PC-3 (cell line): ENCODE measurements around the gene C19orf12. TPM values are rescaled to one million over a fixed set of nuclear protein-coding genes. Genes with fewer than 3 reads are reported as not detected.

Experiments used
- ATAC-seq: fragments of 200-7000 bp; cut with Tn5 transposase; 2 replicates; pipeline ENCODE4 v1.9.1; 2020; ENCODE audit warnings: mild to moderate bottlenecking, moderate library complexity
- BruUV-seq: library from RNA; stranded (reverse); fragments of 400-500 nt; replicated peaks from 2 replicates; lab custom pipeline; 2021; lab: Mats Ljungman, UMichigan
- CTCF ChIA-PET: fragments of 300-600 bp; sonication (Branson Sonifier 250); formaldehyde crosslinking; loops from one replicate; lab custom pipeline; 2022; ENCODE audit warnings: antibody characterized with exemption; lab: Charles Lee
- POLR2A ChIA-PET: fragments of 300-600 bp; sonication (Branson Sonifier 250); formaldehyde crosslinking; loops from one replicate; lab custom pipeline; 2022; ENCODE audit warnings: antibody characterized with exemption; ENCODE audit not compliant: unreplicated experiment; lab: Charles Lee
- DNase-seq: peaks from one replicate; pipeline ENCODE4 v3.0.0-alpha.2; 2015
- H2AFZ ChIP-seq: fragments of 300-600 bp; sonication (generic); 2 replicates; pipeline ENCODE4 v1.6.0; 2016; ENCODE audit warnings: antibody characterized with exemption, low read length
- H3F3A ChIP-seq: fragments of 300-600 bp; sonication (generic); one replicate; pipeline ENCODE4 v1.6.0; 2017; ENCODE audit warnings: antibody characterized with exemption, low read length, control low read depth, mild to moderate bottlenecking; ENCODE audit not compliant: unreplicated experiment
- H3K27ac ChIP-seq: fragments of 300-600 bp; sonication (generic); 2 replicates; pipeline ENCODE4 v1.5.1; 2016; ENCODE audit warnings: mild to moderate bottlenecking, low read length
- H3K27me3 ChIP-seq: fragments of 300-600 bp; sonication (generic); 2 replicates; pipeline ENCODE4 v1.6.1; 2016; ENCODE audit warnings: low read length, mixed read lengths
- H3K36me3 ChIP-seq: fragments of 300-600 bp; sonication (generic); 2 replicates; pipeline ENCODE4 v1.6.1; 2016; ENCODE audit warnings: low read depth, mixed run types, low read length, mixed read lengths
- H3K4me1 ChIP-seq: fragments of 300-600 bp; sonication (generic); 2 replicates; pipeline ENCODE4 v1.5.1; 2016; ENCODE audit warnings: low read length; ENCODE audit not compliant: insufficient read depth
- H3K4me2 ChIP-seq: fragments of 300-600 bp; sonication (generic); 2 replicates; pipeline ENCODE4 v1.6.0; 2016; ENCODE audit warnings: low read length
- H3K4me3 ChIP-seq: fragments of 300-600 bp; sonication (generic); 2 replicates; pipeline ENCODE4 v1.5.1; 2016; ENCODE audit warnings: mild to moderate bottlenecking, low read length, mixed read lengths
- H3K79me2 ChIP-seq: fragments of 300-600 bp; sonication (generic); 2 replicates; pipeline ENCODE4 v1.6.1; 2017; ENCODE audit warnings: low read length, mixed read lengths
- H3K9ac ChIP-seq: fragments of 300-600 bp; sonication (generic); 2 replicates; pipeline ENCODE4 v1.6.0; 2016; ENCODE audit warnings: mild to moderate bottlenecking, low read length
- H3K9me2 ChIP-seq: fragments of 300-600 bp; sonication (generic); replicated peaks from 2 replicates; pipeline ENCODE4 v1.6.1; 2016; ENCODE audit warnings: mixed run types, low read length, mixed read lengths
- H3K9me3 ChIP-seq: fragments of 300-600 bp; sonication (generic); 2 replicates; pipeline ENCODE4 v1.6.1; 2016; ENCODE audit warnings: low read length, mixed read lengths
- H4K20me1 ChIP-seq: fragments of 300-600 bp; sonication (generic); 2 replicates; pipeline ENCODE4 v1.6.1; 2016; ENCODE audit warnings: low read length, mixed read lengths
- EZH2 ChIP-seq: fragments of 300-600 bp; sonication (generic); IDR thresholded peaks from one replicate; pipeline ENCODE4 v1.6.1; 2017; ENCODE audit warnings: antibody characterized with exemption, mild to moderate bottlenecking, low read length; ENCODE audit not compliant: unreplicated experiment
- EZH2phosphoT487 ChIP-seq: fragments of 300-600 bp; sonication (generic); IDR thresholded peaks from 2 replicates; pipeline ENCODE4 v1.6.1; 2018; ENCODE audit warnings: mild to moderate bottlenecking, antibody characterized with exemption, low read length, borderline replicate concordance
- intact Hi-C: fragments of 100-400 bp; cut with micrococcal nuclease; formaldehyde crosslinking; loops from 2 replicates; pipeline ENCODE4 v1.9.0; 2023
- total RNA-seq: library from RNA; depleted of rRNA; stranded (reverse); fragments of >200 nt; gene quantifications from 2 replicates; pipeline ENCODE4 v1.2.3, GENCODE V29; 2014
- TF ChIP-seq, protein P1 (sequence below): fragments of 300-600 bp; sonication (generic); conservative IDR thresholded peaks from 2 replicates; pipeline ENCODE4 v1.5.1; 2017; ENCODE audit warnings: antibody characterized with exemption, low read depth, mild to moderate bottlenecking, low read length

C19orf12 gene
- total RNA-seq, 1 experiment from 2014 or later, result 11.8 TPM

DNA sequence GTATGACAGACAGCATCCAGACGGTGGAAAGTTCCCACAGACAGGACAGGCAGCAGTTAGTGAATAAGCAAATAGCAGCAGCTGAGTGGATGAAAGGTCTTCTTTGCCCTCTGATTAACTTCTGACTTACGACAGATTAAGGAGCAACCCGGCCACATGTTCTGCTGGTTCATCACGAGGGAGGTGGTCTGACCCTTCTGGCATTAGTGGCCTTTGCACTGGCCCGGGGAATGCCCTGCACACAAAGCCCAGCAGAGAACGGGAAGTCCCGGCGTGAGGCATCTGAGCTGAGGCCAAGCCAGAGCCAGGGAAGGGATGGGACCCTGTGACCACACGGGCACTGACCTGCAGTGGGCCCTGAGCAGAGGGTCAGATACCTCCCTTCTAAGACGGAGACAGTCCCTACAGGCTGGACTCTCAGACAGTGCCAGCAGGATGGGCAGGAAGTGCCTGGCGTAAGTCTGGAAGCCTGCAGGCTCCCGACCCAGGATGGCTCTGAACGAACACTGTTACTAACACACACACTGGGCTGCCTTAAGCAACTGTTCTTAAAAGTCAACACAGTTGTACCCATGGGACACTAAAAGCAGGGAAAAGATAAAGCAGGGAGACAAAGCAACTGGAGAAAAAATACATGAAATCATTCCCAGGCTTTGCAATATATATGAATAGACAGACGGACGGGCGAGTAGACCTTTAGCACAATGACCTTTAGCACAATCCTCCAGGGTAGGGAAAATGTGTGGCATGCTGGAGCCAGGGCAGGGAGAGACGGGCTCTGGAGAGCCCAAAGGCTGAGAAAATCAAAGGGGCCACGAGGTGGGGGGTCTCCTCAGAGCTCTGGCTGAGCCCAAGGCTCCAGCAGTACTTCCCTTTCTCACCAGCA lies 6.3 kb downstream of the C19orf12 start:
- ChIA-PET CTCF (no interaction called here), POLR2A (no interaction called here)
- TF ChIP-seq EZH2phosphoT487, result no peak
- TF ChIP-seq EZH2, result no peak
- TF ChIP-seq, protein P1, sequence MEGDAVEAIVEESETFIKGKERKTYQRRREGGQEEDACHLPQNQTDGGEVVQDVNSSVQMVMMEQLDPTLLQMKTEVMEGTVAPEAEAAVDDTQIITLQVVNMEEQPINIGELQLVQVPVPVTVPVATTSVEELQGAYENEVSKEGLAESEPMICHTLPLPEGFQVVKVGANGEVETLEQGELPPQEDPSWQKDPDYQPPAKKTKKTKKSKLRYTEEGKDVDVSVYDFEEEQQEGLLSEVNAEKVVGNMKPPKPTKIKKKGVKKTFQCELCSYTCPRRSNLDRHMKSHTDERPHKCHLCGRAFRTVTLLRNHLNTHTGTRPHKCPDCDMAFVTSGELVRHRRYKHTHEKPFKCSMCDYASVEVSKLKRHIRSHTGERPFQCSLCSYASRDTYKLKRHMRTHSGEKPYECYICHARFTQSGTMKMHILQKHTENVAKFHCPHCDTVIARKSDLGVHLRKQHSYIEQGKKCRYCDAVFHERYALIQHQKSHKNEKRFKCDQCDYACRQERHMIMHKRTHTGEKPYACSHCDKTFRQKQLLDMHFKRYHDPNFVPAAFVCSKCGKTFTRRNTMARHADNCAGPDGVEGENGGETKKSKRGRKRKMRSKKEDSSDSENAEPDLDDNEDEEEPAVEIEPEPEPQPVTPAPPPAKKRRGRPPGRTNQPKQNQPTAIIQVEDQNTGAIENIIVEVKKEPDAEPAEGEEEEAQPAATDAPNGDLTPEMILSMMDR, result no peak
- no peak for ATAC-seq
- Histone ChIP-seq H3F3A (no peaks in the 10 kb centered on the region), H3K4me1 (no peaks in the 10 kb centered on the region), H3K27me3 (no peaks in the 10 kb centered on the region), H3K4me2 (no peak overlapping the region), H3K9me3 (no peaks in the 10 kb centered on the region), H2AFZ (no peak overlapping the region), H3K27ac (no peak overlapping the region), H3K4me3 (no peak overlapping the region), H4K20me1 (no peaks in the 10 kb centered on the region), H3K36me3 (no peaks in the 10 kb centered on the region), H3K9me2 (no peaks in the 10 kb centered on the region), H3K9ac (no peak overlapping the region), H3K79me2 (no peaks in the 10 kb centered on the region; the same call in 1 of the 2 replicates)
- no TSS peak for BruUV-seq
- no peak for DNase-seq
- intact Hi-C loops, result no loop called here

DNA sequence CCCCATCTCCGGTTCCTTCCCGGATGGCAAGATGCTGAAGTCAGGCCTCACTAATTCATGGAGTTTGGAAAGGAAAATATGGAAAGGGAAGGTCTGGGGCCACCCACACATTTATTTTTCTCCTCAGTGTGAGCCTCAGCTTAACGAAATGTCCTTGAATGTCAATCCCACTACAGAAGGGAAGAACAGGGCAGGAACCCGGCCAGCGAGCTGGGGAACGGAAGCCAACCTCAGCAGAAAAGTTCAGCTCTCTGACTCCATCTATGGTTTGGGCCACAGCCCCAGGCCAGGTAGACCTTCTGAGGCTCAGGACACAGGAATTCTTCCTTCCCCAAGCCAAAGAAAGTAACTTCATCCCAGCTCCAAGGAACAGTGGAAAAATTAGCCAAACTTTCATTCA lies 8.4 kb downstream of the C19orf12 start:
- H3K27me3 ChIP-seq, result no peaks in the 10 kb centered on the region
- H3K9me2 ChIP-seq, result no peaks in the 10 kb centered on the region
- ATAC-seq (no peak), DNase-seq (no peak)
- H3K79me2 ChIP-seq, result no peaks in the 10 kb centered on the region
- no peak overlapping the region for H3K4me2 ChIP-seq
- H3K9ac ChIP-seq, result no peak overlapping the region
- no TSS peak for BruUV-seq
- no peaks in the 10 kb centered on the region for H4K20me1 ChIP-seq
- H3K4me1 ChIP-seq, result no peaks in the 10 kb centered on the region
- no peak overlapping the region for H3K27ac ChIP-seq
- H3K36me3 ChIP-seq, result no peaks in the 10 kb centered on the region
- CTCF ChIA-PET, result no interaction called here
- H3K4me3 ChIP-seq, result no peak overlapping the region
- no peaks in the 10 kb centered on the region for H3K9me3 ChIP-seq
- intact Hi-C loops, result no loop called here
- POLR2A ChIA-PET, result no interaction called here
- no peaks in the 10 kb centered on the region for H3F3A ChIP-seq
- TF ChIP-seq, protein P1, result no peak
- TF ChIP-seq EZH2phosphoT487, result no peak
- no peak for TF ChIP-seq EZH2
- H2AFZ ChIP-seq, result no peak overlapping the region

DNA sequence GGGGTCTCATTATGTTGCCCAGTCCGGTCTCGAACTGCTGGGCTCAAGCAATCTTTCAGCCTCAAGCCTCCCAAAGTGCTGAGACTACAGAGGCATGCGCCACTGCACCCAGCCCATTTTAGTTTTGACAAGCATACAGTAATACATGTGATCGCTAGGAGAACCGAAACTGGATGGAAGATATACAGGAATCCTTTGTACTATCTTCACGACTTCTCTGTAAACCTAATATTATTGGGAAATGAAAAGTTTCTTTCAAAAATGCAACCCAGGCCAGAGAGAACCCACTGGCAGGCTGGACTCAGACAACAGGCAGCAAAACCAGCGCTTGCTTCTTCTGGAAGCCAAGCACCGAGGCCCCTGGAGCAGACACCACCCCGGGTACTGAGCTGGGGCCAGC lies 9.4 kb downstream of the C19orf12 start:
- no TSS peak for BruUV-seq
- Histone ChIP-seq H4K20me1 (no peaks in the 10 kb centered on the region), H3K4me3 (no peak overlapping the region), H3K27ac (no peak overlapping the region), H2AFZ (no peak overlapping the region), H3K9me3 (no peaks in the 10 kb centered on the region), H3K9me2 (no peaks in the 10 kb centered on the region), H3K4me2 (no peak overlapping the region), H3K9ac (no peak overlapping the region), H3F3A (no peaks in the 10 kb centered on the region), H3K4me1 (no peaks in the 10 kb centered on the region), H3K36me3 (no peaks in the 10 kb centered on the region), H3K79me2 (no peaks in the 10 kb centered on the region), H3K27me3 (no peaks in the 10 kb centered on the region)
- ChIA-PET POLR2A (no interaction called here), CTCF (no interaction called here)
- DNase-seq (no peak), ATAC-seq (no peak)
- no peak for TF ChIP-seq EZH2
- TF ChIP-seq, protein P1, result no peak
- TF ChIP-seq EZH2phosphoT487, result no peak
- intact Hi-C loops, result no loop called here
